Lung (tissue), 12 donors: ENCODE results near the gene MYB. TPM values are rescaled to one million over a fixed set of nuclear protein-coding genes. Genes with fewer than 3 reads are reported as not detected.

Experiments
- ATAC-seq: fragments of 200-7000 bp; cut with Tn5 transposase; one replicate; pipeline ENCODE4 v1.9.1; 2020; ENCODE audit warnings: moderate number of reproducible peaks; ENCODE audit not compliant: insufficient read depth, low FRiP score
- DNase-seq, 3 donors: peaks; one replicate each; pipeline ENCODE4 v3.0.0-alpha.2; 2013 to 2017
- H3K27ac ChIP-seq, 2 donors: one replicate each; pipeline ENCODE4 v1.5.1; 2013; ENCODE audit warnings: mild to moderate bottlenecking in 2 of 2, moderate library complexity in 2 of 2, control low read depth in 1 of 2, inconsistent platforms in 1 of 2, low read depth in 1 of 2, low read length in 1 of 2
- H3K27me3 ChIP-seq, 3 donors: one replicate each; pipeline ENCODE4 v1.5.1; 2013; ENCODE audit warnings: low read length in 2 of 3; ENCODE audit not compliant: control insufficient read depth in 3 of 3, insufficient read depth in 3 of 3
- H3K36me3 ChIP-seq, 4 donors: one replicate each; pipeline ENCODE4 v1.5.1; 2013; ENCODE audit warnings: low read length in 4 of 4, mild to moderate bottlenecking in 1 of 4, moderate library complexity in 1 of 4; ENCODE audit not compliant: control insufficient read depth in 4 of 4, insufficient read depth in 4 of 4
- H3K4me1 ChIP-seq, 5 donors: one replicate each; pipeline ENCODE4 v1.5.1; 2013; ENCODE audit warnings: low read length in 5 of 5, mild to moderate bottlenecking in 2 of 5, moderate library complexity in 1 of 5; ENCODE audit not compliant: control insufficient read depth in 5 of 5, insufficient read depth in 5 of 5
- H3K4me3 ChIP-seq: one replicate; pipeline ENCODE4 v1.5.1; 2013; ENCODE audit warnings: mild to moderate bottlenecking, control low read depth, moderate library complexity
- H3K9ac ChIP-seq, 2 donors: one replicate each; pipeline ENCODE4 v1.5.1; 2013; ENCODE audit warnings: low read length in 2 of 2, control low read depth in 1 of 2; ENCODE audit not compliant: insufficient read depth in 1 of 2
- H3K9me3 ChIP-seq, 4 donors: one replicate each; pipeline ENCODE4 v1.5.1; 2013; ENCODE audit warnings: low read length in 3 of 4, mild to moderate bottlenecking in 1 of 4, moderate library complexity in 1 of 4; ENCODE audit not compliant: control insufficient read depth in 4 of 4, insufficient read depth in 3 of 4
- CTCF ChIP-seq: IDR thresholded peaks from 2 replicates; pipeline ENCODE4 v1.5.1; 2012; ENCODE audit warnings: mild to moderate bottlenecking; ENCODE audit errors: control extremely low read depth, extremely low read depth
- WGBS, 2 donors: extraction: QIAGEN DNeasy Blood & Tissue Kit; methylation state at CpG; one replicate each; pipeline ENCODE4 v1.1.7; 2013; 5-methylcytosine and 5-hydroxymethylcytosine counted together
- polyA plus RNA-seq, 2 donors: library from polyadenylated mRNA; stranded (reverse); fragments of 200-250 nt; gene quantifications; one replicate each; pipeline ENCODE4 v1.2.1, GENCODE V29; 2013
- total RNA-seq, 2 donors: library from RNA; depleted of rRNA in 1 of 2; stranded (reverse); fragments of >200 nt in 1 of 2; gene quantifications; one replicate each; pipeline ENCODE4 v1.2.1, GENCODE V29; 2014 to 2021
- donor health status: control.
- donor health status: control.
- donor health status: Bipolar disorder and iron deficiency.
- donor health status: healthy.
- donor health status: DM: yes; HTN: yes; CAD: no.

MYB gene
- total and polyA plus RNA-seq, 4 donors: 1.3 to 11.3 (median 4.6) TPM

DNA sequence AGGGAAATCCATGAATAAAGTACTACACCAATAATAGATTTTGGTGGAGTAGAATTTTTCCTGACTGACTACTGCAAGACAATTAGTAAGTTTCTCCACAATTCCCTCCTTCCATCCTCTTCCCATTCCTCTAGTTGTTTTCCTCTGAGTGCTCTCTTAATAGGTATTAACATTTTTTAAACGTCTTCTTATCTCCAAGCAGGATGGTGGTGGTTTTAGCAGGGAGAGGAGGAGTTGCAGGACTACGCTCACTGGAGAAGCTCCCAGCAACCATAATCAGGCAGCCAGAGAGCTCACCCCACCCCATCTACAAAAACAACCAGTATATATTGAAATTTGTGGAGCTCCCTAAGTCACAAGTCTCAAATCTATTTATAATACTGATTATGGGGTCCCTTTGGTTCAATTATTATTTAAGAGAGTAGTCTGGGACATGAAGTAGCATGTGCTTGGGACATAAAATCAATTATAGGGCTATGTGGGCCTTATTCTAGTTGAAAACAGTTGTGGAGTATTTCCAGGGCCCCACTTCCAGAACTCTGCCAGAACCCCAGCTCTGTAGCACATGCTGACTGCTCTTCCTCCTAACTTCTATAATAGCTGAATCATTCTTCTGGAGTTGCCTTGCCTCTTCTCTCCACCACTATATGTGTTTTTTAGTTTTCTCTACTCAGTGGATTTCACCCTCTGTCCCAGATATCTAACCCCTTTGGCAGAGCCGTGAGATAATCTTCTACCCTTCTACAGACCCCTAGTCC is 49.8 kb downstream of the MYB start:
- no peak for TF ChIP-seq CTCF
- Histone ChIP-seq H3K9ac (no peak overlapping the region), H3K9me3 (peaks cover 0 to 3% (median 0%) of the 10 kb centered on the region in 4 donors), H3K36me3 (no peaks in the 10 kb centered on the region), H3K27me3 (no peaks in the 10 kb centered on the region), H3K4me3 (no peak overlapping the region), H3K4me1 (no peaks in the 10 kb centered on the region), H3K27ac (no peak overlapping the region)
- no peak for DNase-seq
- ATAC-seq: no peak
- WGBS, 2 donors: 61 to 64% methylated on average over 3 of the region's 3 CpGs

GRCh38 chr6:135231469-135231844 is 50.3 kb downstream of the MYB start:
- Histone ChIP-seq H3K36me3 (no peaks in the 10 kb centered on the region), H3K27me3 (no peaks in the 10 kb centered on the region), H3K9ac (no peak overlapping the region), H3K27ac (no peak overlapping the region), H3K9me3 (peaks cover 0 to 3% (median 0%) of the 10 kb centered on the region in 4 donors), H3K4me1 (no peaks in the 10 kb centered on the region), H3K4me3 (no peak overlapping the region)
- ATAC-seq (no peak), DNase-seq (no peak)
- TF ChIP-seq CTCF: no peak
- WGBS, 2 donors: 89 to 91% methylated on average over 1 of the region's 1 CpG

DNA sequence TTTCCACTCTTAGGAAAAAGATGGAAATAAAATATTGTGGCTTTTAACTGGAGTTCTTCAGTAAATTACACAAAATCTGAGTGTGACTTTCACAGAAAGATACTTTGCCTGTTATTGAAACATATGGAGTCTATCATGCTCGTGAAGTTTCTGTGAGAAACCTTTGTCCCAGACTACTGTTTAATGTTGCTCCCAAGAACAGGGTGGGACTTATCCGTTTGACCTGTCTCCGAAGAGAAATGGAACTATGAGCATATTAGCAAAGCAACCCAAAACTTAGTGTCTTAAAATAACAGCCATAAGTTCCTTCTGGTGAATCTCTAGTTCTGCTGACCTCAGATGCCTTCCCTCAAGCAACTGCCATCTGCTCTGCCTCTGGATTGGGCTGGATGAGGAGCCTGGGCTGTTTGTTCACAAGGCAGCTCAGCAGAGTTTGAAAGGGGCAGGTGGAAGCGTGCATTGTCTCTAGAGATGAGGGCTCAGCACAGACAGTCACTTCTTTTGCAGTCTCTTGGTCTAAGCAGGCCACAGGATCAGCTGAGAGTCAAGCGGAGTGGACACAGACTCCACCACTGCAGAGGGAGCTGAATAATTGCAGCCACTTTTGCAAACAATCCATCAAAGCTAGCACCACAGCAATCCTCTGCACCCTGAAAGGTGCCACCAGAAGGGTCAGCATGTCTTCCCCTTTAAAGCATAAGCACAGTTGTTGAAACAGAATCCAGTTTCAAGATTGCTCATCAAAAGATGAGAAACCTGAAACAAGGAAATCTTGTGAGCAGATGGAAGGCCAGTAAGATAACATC is 52.8 kb downstream of the MYB start:
- no peak for DNase-seq
- WGBS, 2 donors: 71% methylated on average over 5 of the region's 5 CpGs
- no peaks in the 10 kb centered on the region for H3K27me3 ChIP-seq
- no peaks in the 10 kb centered on the region for H3K9me3 ChIP-seq
- H3K36me3 ChIP-seq: no peaks in the 10 kb centered on the region
- H3K9ac ChIP-seq: no peak overlapping the region
- no peak overlapping the region for H3K27ac ChIP-seq
- H3K4me1 ChIP-seq: no peaks in the 10 kb centered on the region
- ATAC-seq: no peak
- no peak for TF ChIP-seq CTCF
- H3K4me3 ChIP-seq: no peak overlapping the region
